Gastrocnemius medialis (tissue), 4 donors: ENCODE measurements around the gene COL25A1. TPM values are rescaled to one million over a fixed set of nuclear protein-coding genes. Genes with fewer than 3 reads are reported as not detected.

Source experiments
- ATAC-seq, 2 donors: fragments of 150-250 bp; one replicate each; pipeline ENCODE4 v1.9.1; 2016
- DNase-seq, 2 donors: peaks; one replicate each; pipeline ENCODE4 v3.0.0-alpha.2; 2019
- H3K27ac ChIP-seq, 4 donors: fragments of 200-600 bp; sonication (generic); 1 replicate in 1 of 4; 2 replicates in 3 of 4; pipeline ENCODE4 v1.5.1; 2016 to 2018; ENCODE audit warnings: mild to moderate bottlenecking in 2 of 4, moderate library complexity in 1 of 4
- H3K27me3 ChIP-seq, 3 donors: fragments of 200-600 bp; sonication (generic) in 2 of 3; 1 replicate in 1 of 3; 2 replicates in 2 of 3; pipeline versions ENCODE4 v1.5.1 to v1.6.0; 2016 to 2019; ENCODE audit warnings: mild to moderate bottlenecking in 1 of 3, moderate library complexity in 1 of 3
- H3K36me3 ChIP-seq, 2 donors: fragments of 200-600 bp; sonication (generic) in 1 of 2; one replicate each; pipeline ENCODE4 v1.5.1; 2017 to 2018
- H3K4me1 ChIP-seq, 2 donors: fragments of 200-600 bp; sonication (generic) in 1 of 2; one replicate each; pipeline ENCODE4 v1.5.1; 2016 to 2017; ENCODE audit warnings: mild to moderate bottlenecking in 2 of 2
- H3K4me3 ChIP-seq, 4 donors: fragments of 200-600 bp; sonication (generic) in 3 of 4; 1 replicate in 1 of 4; 2 replicates in 3 of 4; pipeline ENCODE4 v1.5.1; 2016 to 2019; ENCODE audit warnings: mild to moderate bottlenecking in 2 of 4
- H3K9me3 ChIP-seq, 3 donors: fragments of 200-600 bp; sonication (generic) in 2 of 3; 1 replicate in 1 of 3; 2 replicates in 2 of 3; pipeline ENCODE4 v1.5.1; 2016 to 2019
- CTCF ChIP-seq, 5 experiments: fragments of 450-650 bp in 3 of 5; fragments of 200-600 bp in 2 of 5; sonication (generic) in 2 of 5; IDR thresholded peaks in 4 of 5; conservative IDR thresholded peaks in 1 of 5; 1 replicate in 4 of 5; 2 replicates in 1 of 5; pipeline ENCODE4 v1.5.1; 2016 to 2019; ENCODE audit warnings: antibody characterized with exemption in 5 of 5, mild to moderate bottlenecking in 3 of 5, moderate library complexity in 3 of 5
- POLR2A ChIP-seq, 2 donors: fragments of 450-650 bp; IDR thresholded peaks; one replicate each; pipeline ENCODE4 v1.6.1; 2017; ENCODE audit warnings: antibody characterized with exemption in 2 of 2, mild to moderate bottlenecking in 2 of 2, moderate library complexity in 2 of 2
- in situ Hi-C, 4 donors: fragments of 200-750 bp; cut with MboI; loops; one replicate each; pipeline versions ENCODE4 v1.15.0 to v1.8.0; 2017; ENCODE audit warnings: low sequenced_read_pairs in 4 of 4
- intact Hi-C: fragments of 100-400 bp; cut with DNase I; formaldehyde crosslinking; loops from one replicate; pipeline ENCODE4 v1.15.1; 2023; ENCODE audit warnings: low total_unique reads
- total RNA-seq, 4 donors: library from RNA; depleted of rRNA; stranded (reverse); fragments of >200 nt; gene quantifications; one replicate each; pipeline versions ENCODE4 v1.1.0 to v1.2.3, GENCODE V29; 2016

Gene COL25A1
- total RNA-seq, 4 donors from 2014 or later: 0.27 to 2.0 (median 0.85) TPM; not detected in 1

GRCh38 chr4:108884596-108884995 lies 417.9 kb downstream of the COL25A1 start:
- ATAC-seq: no peak
- Histone ChIP-seq H3K27ac (no peak overlapping the region), H3K4me3 (no peak overlapping the region), H3K4me1 (no peaks in the 10 kb centered on the region), H3K9me3 (no peaks in the 10 kb centered on the region), H3K36me3 (no peaks in the 10 kb centered on the region), H3K27me3 (no peaks in the 10 kb centered on the region)
- in situ Hi-C loops: no loop called here
- TF ChIP-seq CTCF (IDR thresholded peaks at IDR 0.05 in 4 of 5, conservative IDR thresholded peaks at IDR 0.05 in 1 of 5) (no peak), POLR2A (IDR thresholded peaks at IDR 0.05) (no peak)
- no peak for DNase-seq
- intact Hi-C loops: no loop called here

DNA sequence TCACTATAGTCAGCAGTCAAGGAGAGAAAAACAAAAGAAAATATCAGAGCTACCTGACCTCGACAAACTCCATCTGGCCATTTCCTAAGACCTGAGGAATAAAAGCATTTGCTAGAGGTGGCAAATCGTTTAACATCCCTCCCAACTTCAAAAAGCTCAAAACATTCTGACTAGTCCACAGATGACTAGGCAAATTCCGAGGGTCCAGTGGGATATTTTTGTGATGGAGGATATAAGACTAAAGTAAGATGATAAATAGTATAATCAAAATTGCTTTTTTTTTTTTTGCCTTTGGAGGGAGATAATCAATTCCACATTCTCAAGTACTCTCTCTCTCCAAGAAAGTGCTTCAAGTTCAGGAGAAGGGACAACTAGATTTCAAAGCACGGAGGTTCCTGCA lies 420.5 kb downstream of the COL25A1 start:
- ATAC-seq (no peak), DNase-seq (no peak)
- intact Hi-C loops: no loop called here
- Histone ChIP-seq H3K36me3 (no peaks in the 10 kb centered on the region), H3K27ac (no peak overlapping the region), H3K4me1 (no peaks in the 10 kb centered on the region), H3K9me3 (no peaks in the 10 kb centered on the region), H3K27me3 (no peaks in the 10 kb centered on the region), H3K4me3 (no peak overlapping the region)
- in situ Hi-C loops: no loop called here
- TF ChIP-seq CTCF (IDR thresholded peaks at IDR 0.05 in 4 of 5, conservative IDR thresholded peaks at IDR 0.05 in 1 of 5): no peak
- TF ChIP-seq POLR2A (IDR thresholded peaks at IDR 0.05): no peak

DNA sequence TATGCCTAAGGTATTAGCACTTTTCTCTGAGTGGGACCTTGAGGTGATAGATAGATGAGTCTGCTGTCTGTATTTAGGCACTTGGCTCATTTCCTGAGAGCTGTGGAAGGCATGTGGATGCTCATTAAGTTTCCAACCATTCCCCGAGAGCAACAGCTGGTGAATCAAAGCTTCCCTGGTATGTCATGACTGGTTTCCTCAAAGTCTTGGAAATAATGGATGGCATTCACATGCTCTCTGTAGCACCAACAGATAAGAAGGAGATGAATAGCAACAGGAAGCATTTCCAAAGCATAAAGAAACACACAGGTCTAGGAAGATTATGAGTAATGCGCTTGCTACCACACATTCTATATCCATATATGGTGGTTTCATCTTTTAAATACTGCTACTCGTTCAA lies 421.3 kb downstream of the COL25A1 start:
- ATAC-seq (no peak), DNase-seq (no peak)
- Histone ChIP-seq H3K27ac (no peak overlapping the region), H3K36me3 (no peaks in the 10 kb centered on the region), H3K4me3 (no peak overlapping the region), H3K4me1 (no peaks in the 10 kb centered on the region), H3K9me3 (no peaks in the 10 kb centered on the region), H3K27me3 (no peaks in the 10 kb centered on the region)
- in situ Hi-C loops: no loop called here
- no peak for TF ChIP-seq CTCF (IDR thresholded peaks at IDR 0.05 in 4 of 5, conservative IDR thresholded peaks at IDR 0.05 in 1 of 5)
- no peak for TF ChIP-seq POLR2A (IDR thresholded peaks at IDR 0.05)
- intact Hi-C loops: no loop called here

- H3K9me3 ChIP-seq: no peaks in the 10 kb centered on the region
- H3K27me3 ChIP-seq: no peaks in the 10 kb centered on the region
- DNase-seq: no peak
- no peak for ATAC-seq
- TF ChIP-seq CTCF (IDR thresholded peaks at IDR 0.05 in 4 of 5, conservative IDR thresholded peaks at IDR 0.05 in 1 of 5) (no peak), POLR2A (IDR thresholded peaks at IDR 0.05) (no peak)
- H3K4me1 ChIP-seq: no peaks in the 10 kb centered on the region
- in situ Hi-C loops: no loop called here
- H3K36me3 ChIP-seq: no peaks in the 10 kb centered on the region
- no peak overlapping the region for H3K4me3 ChIP-seq
- H3K27ac ChIP-seq: no peak overlapping the region
- intact Hi-C loops: no loop called here
These were observed 423.7 kb downstream of the COL25A1 start for GRCh38 chr4:108878806-108879205.

GRCh38 chr4:108877821-108878220 lies 424.6 kb downstream of the COL25A1 start:
- DNase-seq (no peak), ATAC-seq (no peak)
- H3K36me3 ChIP-seq: no peaks in the 10 kb centered on the region
- H3K9me3 ChIP-seq: no peaks in the 10 kb centered on the region
- no peaks in the 10 kb centered on the region for H3K27me3 ChIP-seq
- no peak overlapping the region for H3K27ac ChIP-seq
- no peak overlapping the region for H3K4me3 ChIP-seq
- in situ Hi-C loops (no loop called here), intact Hi-C loops (no loop called here)
- TF ChIP-seq POLR2A (IDR thresholded peaks at IDR 0.05) (no peak), CTCF (IDR thresholded peaks at IDR 0.05 in 4 of 5, conservative IDR thresholded peaks at IDR 0.05 in 1 of 5) (no peak)
- H3K4me1 ChIP-seq: no peaks in the 10 kb centered on the region
